HG03575 (cell line): ENCODE results near the gene PTPRT.

Experiments
- ATAC-seq: cut with Tn5 transposase; IDR thresholded peaks from one replicate; pipeline ENCODE4 v1.9.1; 2021; ENCODE audit not compliant: unreplicated experiment, insufficient number of reproducible peaks, low FRiP score; ENCODE audit errors: extremely low read depth

The PTPRT gene

DNA sequence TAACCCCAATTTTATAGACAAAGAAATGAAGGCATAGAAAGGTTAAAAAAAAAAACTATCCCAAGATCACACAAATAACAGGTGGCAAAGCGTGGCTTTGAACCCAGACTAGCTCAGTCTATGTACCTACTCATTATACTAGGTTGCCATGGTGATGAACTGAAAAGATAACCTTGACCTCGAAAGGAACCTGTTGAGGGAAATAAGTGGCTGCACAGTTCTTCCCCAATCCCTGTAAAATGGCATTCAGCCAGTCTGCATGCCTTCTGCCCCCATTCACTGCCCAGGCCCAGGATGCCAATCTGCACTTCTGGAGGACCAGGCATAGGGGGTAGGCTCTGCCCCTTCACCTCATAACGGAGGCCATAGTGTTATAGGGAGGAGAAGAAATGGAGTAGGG, 295.2 kb downstream of the PTPRT start:
- no peak for ATAC-seq

- no peak for ATAC-seq
Observed at GRCh38 chr20:42889517-42889916, 300.2 kb downstream of the PTPRT start.

DNA sequence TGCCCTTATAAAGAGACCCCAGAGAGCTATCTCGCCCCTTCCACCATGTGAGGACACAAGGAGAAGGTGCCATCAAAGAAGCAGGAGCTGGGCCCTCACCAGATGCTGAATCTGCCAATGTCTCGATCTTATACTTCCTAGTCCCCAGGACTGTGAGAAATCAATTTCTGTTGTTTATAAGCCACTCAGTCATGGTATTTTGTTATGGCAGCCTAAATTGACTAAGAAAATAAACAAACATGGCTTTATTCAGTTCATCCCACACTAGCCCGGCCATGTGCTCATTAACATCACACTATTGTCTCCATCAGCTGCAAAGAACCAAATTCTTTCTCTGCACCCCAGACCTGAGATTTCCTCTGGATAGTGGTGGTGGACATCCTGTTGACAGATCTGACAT, 302.4 kb downstream of the PTPRT start:
- ATAC-seq, result no peak

DNA sequence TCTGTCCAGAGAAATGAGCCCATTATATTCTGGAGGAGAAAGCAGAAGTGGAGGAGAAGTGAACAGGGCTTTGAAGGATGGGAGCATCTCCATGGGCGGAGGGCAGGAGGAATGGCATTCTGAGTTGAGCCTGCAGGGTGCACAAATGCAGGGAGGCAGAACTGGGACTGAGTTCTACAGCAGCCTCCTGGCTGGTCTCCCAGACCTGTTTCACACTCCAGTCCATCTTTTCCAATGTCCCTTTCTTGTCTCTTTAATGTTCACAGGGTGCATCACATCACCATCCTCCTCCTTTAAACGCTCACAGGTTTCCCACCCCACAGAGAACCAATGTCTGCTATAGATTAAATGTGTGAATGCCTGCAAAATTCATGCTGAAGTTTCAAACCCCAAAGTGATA, 302.9 kb downstream of the PTPRT start:
- ATAC-seq, result no peak

DNA sequence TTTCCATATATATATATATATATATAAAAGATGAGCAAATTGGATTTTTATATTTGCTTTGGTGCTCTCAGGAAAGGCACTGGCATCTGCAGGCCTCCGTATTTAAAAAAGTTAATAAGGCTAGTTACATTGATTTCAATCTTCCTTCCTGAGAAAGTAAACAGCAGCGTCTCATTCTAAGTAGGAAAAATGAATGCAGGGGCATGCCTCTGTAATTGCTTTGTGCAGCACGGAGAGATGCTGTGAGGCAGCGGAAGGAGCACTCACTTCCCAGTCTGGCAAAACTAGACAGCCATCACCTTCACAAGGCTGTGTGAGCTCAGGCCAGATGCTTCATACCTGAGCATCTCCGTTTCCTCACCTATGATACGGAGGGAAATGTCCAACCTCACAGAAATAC, 303.7 kb downstream of the PTPRT start:
- no peak for ATAC-seq

DNA sequence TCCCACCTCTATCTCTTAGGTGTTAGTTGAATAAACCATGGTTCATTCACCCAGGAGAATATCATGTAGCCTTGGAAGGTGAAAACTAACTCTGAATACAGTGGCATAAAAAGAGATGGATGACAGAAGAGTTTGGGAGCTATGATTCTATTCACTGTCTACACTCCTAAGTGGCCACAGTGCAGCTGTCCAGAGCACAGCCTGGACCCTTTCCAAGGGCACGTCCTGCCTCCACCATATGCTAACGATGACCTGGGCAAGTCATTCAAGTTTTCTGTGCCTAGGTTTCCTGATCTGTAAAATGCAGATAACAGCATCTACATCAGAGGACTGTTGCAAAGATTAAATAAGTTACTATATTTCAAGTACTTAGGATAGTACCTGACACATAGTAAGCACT, 314.1 kb downstream of the PTPRT start:
- ATAC-seq, result no peak

DNA sequence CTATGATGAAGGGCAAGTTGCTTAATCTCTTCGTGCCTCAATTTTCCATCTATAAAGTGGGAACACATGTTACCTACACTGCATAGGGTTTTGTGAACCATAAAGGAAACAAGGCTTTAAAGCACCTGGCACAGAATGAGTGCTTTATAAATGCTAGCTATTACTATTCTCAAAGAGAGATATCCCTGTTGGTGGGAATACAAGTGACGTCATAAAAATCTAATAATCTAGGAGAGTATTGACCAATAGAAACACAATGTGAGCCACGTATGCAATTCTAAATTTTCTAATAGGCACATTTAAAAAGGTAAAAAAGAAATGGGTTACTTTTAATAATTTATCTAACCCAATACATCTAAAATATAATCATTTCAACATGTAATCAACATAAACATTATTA, 316.4 kb downstream of the PTPRT start:
- ATAC-seq, result no peak

DNA sequence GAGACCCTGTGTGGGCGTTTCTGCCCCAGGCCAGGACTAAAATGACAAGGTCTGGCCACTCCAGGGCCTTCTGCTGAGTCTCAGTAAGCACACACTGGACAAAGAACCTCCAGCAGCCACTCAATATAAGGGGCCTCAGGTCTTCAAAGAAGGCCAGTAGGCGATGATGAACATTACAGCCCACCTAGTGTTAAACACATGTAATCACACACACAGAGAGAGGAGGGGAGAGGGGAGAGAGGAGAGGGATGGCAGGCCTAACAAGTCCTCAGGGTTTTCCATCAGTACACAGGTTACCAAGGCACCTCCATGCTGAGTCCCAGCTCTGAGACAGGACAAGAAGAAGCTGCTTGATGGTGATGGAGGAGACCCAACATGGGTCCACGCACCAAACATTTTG, 325.6 kb downstream of the PTPRT start:
- ATAC-seq, result no peak

DNA sequence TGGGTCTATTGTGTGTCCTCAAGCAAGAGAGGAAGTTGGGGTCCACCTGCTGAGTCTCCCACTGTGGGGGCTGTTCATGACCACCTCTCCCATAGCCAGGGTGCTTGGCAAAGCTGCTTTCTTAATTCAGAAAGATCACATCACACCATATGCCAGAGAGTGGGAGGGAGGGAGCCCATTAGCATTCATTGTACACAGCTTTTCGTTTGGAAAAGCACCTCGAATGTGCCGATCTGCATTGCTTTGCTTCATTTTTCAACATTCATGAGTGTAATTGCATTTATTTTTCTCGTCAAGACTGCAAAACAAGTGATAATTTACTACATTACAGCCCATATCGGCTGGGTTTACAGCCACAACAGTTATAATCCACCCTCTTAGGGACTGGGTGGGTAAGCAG, 327.3 kb downstream of the PTPRT start:
- no peak for ATAC-seq

GRCh38 chr20:42857446-42857845, 332.3 kb downstream of the PTPRT start:
- ATAC-seq, result no peak

GRCh38 chr20:42855896-42856295, 333.8 kb downstream of the PTPRT start:
- ATAC-seq, result no peak

DNA sequence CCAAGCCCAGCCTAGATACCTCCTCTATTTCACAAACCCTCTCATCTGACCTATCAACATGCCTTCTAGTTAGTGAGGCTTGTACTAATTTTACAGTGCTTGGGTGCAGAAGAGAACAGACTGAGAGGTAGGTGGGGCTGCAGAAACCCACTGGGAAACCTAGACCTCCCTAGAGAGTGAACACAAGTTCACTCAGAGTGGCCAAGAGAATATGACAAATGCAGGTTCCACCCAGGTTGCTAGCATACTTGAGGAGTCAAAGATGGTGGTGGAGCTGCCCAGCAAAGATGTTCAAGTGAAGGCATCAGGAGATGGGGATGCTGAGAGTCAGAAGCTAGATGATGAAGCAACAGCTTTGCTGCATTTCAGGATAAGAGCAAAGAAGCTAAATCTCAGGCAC, 337.0 kb downstream of the PTPRT start:
- no peak for ATAC-seq

- no peak for ATAC-seq
Observed at GRCh38 chr20:42846784-42847490, 342.8 kb downstream of the PTPRT start.

GRCh38 chr20:42844751-42845150, 345.0 kb downstream of the PTPRT start:
- no peak for ATAC-seq

DNA sequence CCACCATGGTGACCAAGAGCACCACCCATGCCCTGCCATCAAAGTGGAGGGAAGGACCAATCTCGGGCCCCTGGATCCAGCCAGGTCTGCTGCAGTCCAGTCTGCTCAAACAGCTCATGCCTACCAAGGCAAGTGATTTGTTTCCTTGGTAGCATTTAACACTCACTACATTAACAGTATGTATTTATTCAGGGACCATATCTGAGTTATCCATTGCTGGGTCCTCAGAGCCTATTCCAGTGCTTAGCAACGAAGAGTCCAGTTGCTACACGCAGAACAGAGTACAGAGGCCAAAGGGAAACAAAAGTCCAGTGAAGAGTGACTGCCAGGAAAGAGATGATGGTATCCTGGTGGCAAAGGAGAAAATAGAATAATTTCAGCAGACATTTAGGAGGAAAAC, 352.2 kb downstream of the PTPRT start:
- no peak for ATAC-seq

DNA sequence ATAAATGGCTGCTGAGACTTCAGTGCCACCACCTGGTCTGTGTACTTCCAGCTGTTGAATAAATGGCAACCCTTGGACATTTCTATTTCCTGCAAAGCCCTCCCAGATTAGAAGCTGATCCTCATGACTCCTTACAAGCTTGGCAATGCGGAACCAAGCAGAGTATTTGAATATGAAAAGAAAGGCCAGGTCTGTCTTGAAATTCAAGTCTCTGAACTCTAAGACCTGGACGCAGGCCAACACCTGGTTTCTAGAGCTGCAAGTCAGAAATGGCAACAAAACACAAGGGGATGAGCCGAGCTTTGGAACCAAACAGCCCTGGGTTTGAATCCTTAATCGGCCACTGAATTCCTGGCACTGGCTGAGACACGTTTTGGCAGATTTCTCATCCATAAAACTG, 353.4 kb downstream of the PTPRT start:
- no peak for ATAC-seq

GRCh38 chr20:42807876-42808275, 381.8 kb downstream of the PTPRT start:
- no peak for ATAC-seq

DNA sequence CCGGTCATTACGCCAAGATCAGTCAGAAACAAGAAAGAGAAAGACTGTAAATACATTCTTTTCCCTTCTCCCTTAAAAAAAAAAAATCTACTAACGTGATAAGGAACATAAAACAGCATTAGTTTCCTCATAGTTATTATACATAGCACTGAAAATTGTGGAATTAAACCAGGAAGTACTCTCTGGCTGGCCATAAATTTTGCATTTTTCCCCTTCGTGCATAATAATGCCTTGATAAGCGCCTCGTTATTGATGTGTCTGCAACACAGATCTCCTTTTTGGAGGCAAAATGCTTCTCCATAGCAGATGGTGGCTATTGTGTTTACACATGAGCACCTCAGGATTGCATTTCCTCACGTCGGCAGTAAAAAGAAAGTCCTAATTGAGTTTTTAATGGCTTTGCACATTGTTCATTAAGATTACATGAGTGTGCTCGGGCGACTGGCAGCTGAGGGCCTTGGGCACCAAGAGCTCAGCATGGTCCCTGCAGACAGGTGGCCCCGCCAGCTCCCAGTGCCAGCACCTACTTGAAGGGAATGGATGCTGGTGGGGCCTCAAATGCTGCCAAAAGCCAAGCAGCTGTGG, 394.5 kb downstream of the PTPRT start:
- no peak for ATAC-seq

DNA sequence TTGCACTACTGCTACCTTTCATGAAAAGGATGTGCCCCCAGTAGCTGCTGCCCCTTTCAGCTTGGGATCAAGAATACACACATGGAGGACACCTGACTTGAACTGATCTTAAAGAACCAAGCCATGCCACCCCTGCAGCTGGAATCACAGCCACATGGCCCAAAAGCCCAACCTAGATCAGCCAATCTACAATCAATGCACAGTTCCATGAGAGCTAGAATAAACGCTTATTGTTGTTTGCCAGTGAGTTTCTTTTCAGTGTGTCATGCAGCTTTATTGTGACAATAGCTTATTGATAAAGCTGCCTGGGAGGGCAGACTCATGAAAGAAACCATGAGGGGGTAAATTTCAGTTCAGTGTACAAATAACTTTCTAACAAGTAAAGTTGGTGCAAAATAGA, 397.7 kb downstream of the PTPRT start:
- ATAC-seq, result no peak

- ATAC-seq, result no peak
Observed at GRCh38 chr20:42790111-42790510, 399.6 kb downstream of the PTPRT start.

DNA sequence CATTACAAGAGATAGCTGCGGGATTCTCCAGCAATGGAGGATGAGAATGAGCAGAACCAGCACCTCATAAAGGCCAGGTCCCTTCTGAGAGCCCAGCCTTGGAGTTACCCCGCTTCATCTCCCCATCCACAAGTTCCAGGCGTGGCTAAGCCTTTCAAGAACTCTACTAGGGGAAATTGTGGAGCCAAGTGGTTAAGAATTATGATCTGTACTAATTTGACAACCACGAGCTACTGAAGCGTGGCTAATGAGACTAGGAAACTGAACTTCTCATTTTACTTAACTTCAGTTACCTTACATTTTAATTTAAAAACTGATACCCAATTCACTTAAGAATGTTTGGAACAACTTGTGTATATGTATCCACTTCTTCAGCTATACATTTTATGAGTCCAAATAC, 401.0 kb downstream of the PTPRT start:
- no peak for ATAC-seq
